SK-N-SH (cell line): Measurements from ENCODE around the gene PRR22. TPM values are rescaled to one million over a fixed set of nuclear protein-coding genes. Genes with fewer than 3 reads are reported as not detected.

ENCODE experiments used
- CTCF ChIA-PET: fragments of 300-600, 350-600 bp; formaldehyde crosslinking; extraction: SDS; loops from one replicate; lab custom pipeline; 2021; lab: Yijun Ruan, JAX
- POLR2A ChIA-PET: fragments of 350-600 bp; sonication (Branson Sonifier 250); formaldehyde crosslinking; extraction: SDS; loops from one replicate; lab custom pipeline; 2020; ENCODE audit warnings: antibody characterized with exemption, inconsistent platforms; lab: Yijun Ruan, JAX
- DNase-seq: peaks from one replicate; pipeline ENCODE4 v3.0.0; 2012
- H2AFZ ChIP-seq: fragments of 200-600 bp; sonication (generic); 2 replicates; pipeline ENCODE4 v1.8.1; 2016; ENCODE audit warnings: antibody characterized with exemption, mild to moderate bottlenecking, low read depth
- H3F3A ChIP-seq: fragments of 200-600 bp; sonication (generic); replicated peaks from 2 replicates; pipeline ENCODE3; 2016; ENCODE audit warnings: antibody characterized with exemption, mild to moderate bottlenecking; ENCODE audit not compliant: insufficient read depth
- H3K27ac ChIP-seq, 2 experiments: fragments of 200-500 bp in 1 of 2; fragments of 200-600 bp in 1 of 2; sonication (Bioruptor generic) in 1 of 2; sonication (generic), shearing (Covaris generic) in 1 of 2; 2 replicates each; pipeline versions ENCODE4 v1.5.1 to v1.6.1; 2014 to 2016; ENCODE audit warnings: low read depth in 2 of 2, inconsistent platforms in 1 of 2, low read length in 1 of 2, mild to moderate bottlenecking in 1 of 2, mixed read lengths in 1 of 2
- H3K27me3 ChIP-seq: fragments of 200-600 bp; sonication (generic), shearing (Covaris generic); 2 replicates; pipeline ENCODE4 v1.6.1; 2016; ENCODE audit warnings: mixed run types; ENCODE audit not compliant: insufficient read depth
- H3K36me3 ChIP-seq, 2 experiments: fragments of 200-500 bp in 1 of 2; fragments of 200-600 bp in 1 of 2; sonication (Bioruptor generic) in 1 of 2; sonication (generic) in 1 of 2; replicated peaks in 1 of 2; 2 replicates each; pipeline versions ENCODE3 to v1.5.1; 2014 to 2016; ENCODE audit warnings: low read length in 1 of 2, mild to moderate bottlenecking in 1 of 2; ENCODE audit not compliant: insufficient read depth in 2 of 2, control insufficient read depth in 1 of 2
- H3K4me1 ChIP-seq, 2 experiments: fragments of 200-500 bp in 1 of 2; fragments of 200-600 bp in 1 of 2; sonication (Bioruptor generic) in 1 of 2; sonication (generic), shearing (Covaris generic) in 1 of 2; 2 replicates each; pipeline versions ENCODE4 v1.5.1 to v1.6.1; 2014 to 2016; ENCODE audit warnings: low read depth in 1 of 2, low read length in 1 of 2, mixed run types in 1 of 2; ENCODE audit not compliant: insufficient read depth in 2 of 2, control insufficient read depth in 1 of 2
- H3K4me2 ChIP-seq: fragments of 200-600 bp; sonication (generic), shearing (Covaris generic); 2 replicates; pipeline ENCODE4 v1.6.1; 2017; ENCODE audit warnings: mixed run types
- H3K4me3 ChIP-seq, 2 experiments: fragments of 200-500 bp in 1 of 2; fragments of 200-600 bp in 1 of 2; sonication (Bioruptor generic) in 1 of 2; sonication (generic), shearing (Covaris generic) in 1 of 2; 2 replicates each; pipeline versions ENCODE4 v1.5.1 to v1.8.1; 2014 to 2016; ENCODE audit warnings: low read depth in 2 of 2, inconsistent platforms in 1 of 2, low read length in 1 of 2, mild to moderate bottlenecking in 1 of 2, mixed read lengths in 1 of 2, moderate library complexity in 1 of 2
- H3K79me2 ChIP-seq: fragments of 200-600 bp; sonication (generic); 2 replicates; pipeline ENCODE4 v1.8.1; 2017; ENCODE audit warnings: mild to moderate bottlenecking; ENCODE audit not compliant: insufficient read depth
- H3K9ac ChIP-seq: fragments of 200-600 bp; sonication (generic); 2 replicates; pipeline ENCODE4 v1.6.1; 2017; ENCODE audit warnings: mixed run types
- H3K9me2 ChIP-seq: fragments of 200-600 bp; sonication (generic); 2 replicates; pipeline ENCODE4 v1.6.1; 2017; ENCODE audit warnings: mixed run types
- H3K9me3 ChIP-seq: fragments of 200-600 bp; sonication (generic); 2 replicates; pipeline ENCODE4 v1.6.1; 2017; ENCODE audit warnings: mixed run types, mild to moderate bottlenecking, moderate library complexity
- H4K20me1 ChIP-seq: fragments of 200-600 bp; sonication (generic); 2 replicates; pipeline ENCODE4 v1.6.1; 2017; ENCODE audit warnings: mild to moderate bottlenecking, mixed run types; ENCODE audit not compliant: insufficient read depth
- EZH2phosphoT487 ChIP-seq: fragments of 200-600 bp; sonication (generic); IDR thresholded peaks from 2 replicates; pipeline ENCODE4 v1.6.1; 2017; ENCODE audit warnings: low read depth, mixed run types, mild to moderate bottlenecking, antibody characterized with exemption, moderate library complexity, borderline replicate concordance
- JUND ChIP-seq: IDR thresholded peaks from 2 replicates; pipeline ENCODE4 v1.4.0; 2012
- NRF1 ChIP-seq: IDR thresholded peaks from 2 replicates; pipeline ENCODE4 v1.6.1; 2012; ENCODE audit warnings: low read depth, mild to moderate bottlenecking, low read length
- RFX5 ChIP-seq: IDR thresholded peaks from 2 replicates; pipeline ENCODE4 v1.6.1; 2012; ENCODE audit warnings: mild to moderate bottlenecking, improper control_type of control experiment, low read length
- SIN3A ChIP-seq: IDR thresholded peaks from 2 replicates; pipeline ENCODE4 v1.6.1; 2012; ENCODE audit warnings: low read depth, mild to moderate bottlenecking, low read length, moderate library complexity, borderline replicate concordance
- SMC3 ChIP-seq: IDR thresholded peaks from 2 replicates; pipeline ENCODE4 v1.6.1; 2012; ENCODE audit warnings: low read depth, low read length, improper control_type of control experiment
- TEAD4 ChIP-seq: IDR thresholded peaks from 2 replicates; pipeline ENCODE4 v1.4.0; 2012; ENCODE audit warnings: mild to moderate bottlenecking, borderline replicate concordance; ENCODE audit not compliant: insufficient read depth
- YY1 ChIP-seq: IDR thresholded peaks from 2 replicates; pipeline ENCODE4 v1.4.0; 2012; ENCODE audit warnings: low read depth, mild to moderate bottlenecking
- WGBS: methylation state at CpG from one replicate; pipeline ENCODE4 v1.1.6; 2017; ENCODE audit warnings: low lambda C conversion rate; 5-methylcytosine and 5-hydroxymethylcytosine counted together
- polyA plus RNA-seq, 3 experiments: library from polyadenylated mRNA; depleted of rRNA; stranded (reverse); fragments of >200 nt; gene quantifications; 2 replicates each; pipeline ENCODE4 v1.2.3, GENCODE V29; 2012
- TF ChIP-seq, protein P1 (sequence below): fragments of 150-350 bp; IDR thresholded peaks from 2 replicates; pipeline ENCODE4 v1.6.1; 2017; ENCODE audit warnings: antibody characterized with exemption, low read length, low read depth, borderline replicate concordance
- TF ChIP-seq, protein P2 (sequence below): IDR thresholded peaks from 2 replicates; pipeline ENCODE4 v1.4.0; 2012; ENCODE audit warnings: low read depth
- TF ChIP-seq, protein P3 (sequence below): IDR thresholded peaks from 2 replicates; pipeline ENCODE4 v1.4.0; 2012; ENCODE audit warnings: low read depth, borderline replicate concordance
- TF ChIP-seq, protein P4 (sequence below): fragments of 200-600 bp; sonication (generic); IDR thresholded peaks from 2 replicates; pipeline ENCODE4 v1.6.1; 2017; ENCODE audit warnings: antibody characterized with exemption, mild to moderate bottlenecking, moderate library complexity

The PRR22 gene
- polyA plus RNA-seq, 1 of the 3 experiments (the other 2 are of a cell fraction) = 0.82 TPM

DNA sequence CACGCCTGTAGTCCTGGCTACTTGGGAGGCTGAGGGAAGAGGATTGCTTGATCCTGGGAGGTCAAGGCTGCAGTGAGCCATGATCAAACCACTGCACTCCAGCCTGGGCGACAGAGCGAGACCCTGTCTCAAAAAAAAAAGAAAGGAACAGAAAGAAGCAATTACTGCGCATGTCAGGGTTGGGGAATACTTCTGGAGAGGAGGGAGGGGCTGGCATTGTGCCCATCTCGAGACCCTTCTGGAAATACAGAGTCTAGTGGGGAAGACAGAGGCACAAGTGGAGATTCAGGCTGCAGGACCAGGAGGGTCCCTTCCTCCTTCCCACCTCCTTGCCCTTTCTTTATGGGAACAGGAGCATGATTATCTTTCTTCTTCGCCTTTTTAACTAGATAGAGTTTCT lies 30.8 kb downstream of the PRR22 start:
- no peaks in the 10 kb centered on the region for H3F3A ChIP-seq
- no peak overlapping the region for H3K9ac ChIP-seq
- H3K79me2 ChIP-seq = no peaks in the 10 kb centered on the region
- no peak overlapping the region for H3K4me2 ChIP-seq
- DNase-seq = no peak
- no peak for TF ChIP-seq NRF1
- TF ChIP-seq SMC3 = no peak
- no peak for TF ChIP-seq YY1
- TF ChIP-seq SIN3A = no peak
- TF ChIP-seq, protein P1, sequence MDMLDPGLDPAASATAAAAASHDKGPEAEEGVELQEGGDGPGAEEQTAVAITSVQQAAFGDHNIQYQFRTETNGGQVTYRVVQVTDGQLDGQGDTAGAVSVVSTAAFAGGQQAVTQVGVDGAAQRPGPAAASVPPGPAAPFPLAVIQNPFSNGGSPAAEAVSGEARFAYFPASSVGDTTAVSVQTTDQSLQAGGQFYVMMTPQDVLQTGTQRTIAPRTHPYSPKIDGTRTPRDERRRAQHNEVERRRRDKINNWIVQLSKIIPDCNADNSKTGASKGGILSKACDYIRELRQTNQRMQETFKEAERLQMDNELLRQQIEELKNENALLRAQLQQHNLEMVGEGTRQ = no peak
- TF ChIP-seq, protein P2, sequence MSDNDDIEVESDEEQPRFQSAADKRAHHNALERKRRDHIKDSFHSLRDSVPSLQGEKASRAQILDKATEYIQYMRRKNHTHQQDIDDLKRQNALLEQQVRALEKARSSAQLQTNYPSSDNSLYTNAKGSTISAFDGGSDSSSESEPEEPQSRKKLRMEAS = no peak
- no peak for TF ChIP-seq EZH2phosphoT487
- no peak for TF ChIP-seq JUND
- TF ChIP-seq RFX5 = no peak
- TF ChIP-seq, protein P3, sequence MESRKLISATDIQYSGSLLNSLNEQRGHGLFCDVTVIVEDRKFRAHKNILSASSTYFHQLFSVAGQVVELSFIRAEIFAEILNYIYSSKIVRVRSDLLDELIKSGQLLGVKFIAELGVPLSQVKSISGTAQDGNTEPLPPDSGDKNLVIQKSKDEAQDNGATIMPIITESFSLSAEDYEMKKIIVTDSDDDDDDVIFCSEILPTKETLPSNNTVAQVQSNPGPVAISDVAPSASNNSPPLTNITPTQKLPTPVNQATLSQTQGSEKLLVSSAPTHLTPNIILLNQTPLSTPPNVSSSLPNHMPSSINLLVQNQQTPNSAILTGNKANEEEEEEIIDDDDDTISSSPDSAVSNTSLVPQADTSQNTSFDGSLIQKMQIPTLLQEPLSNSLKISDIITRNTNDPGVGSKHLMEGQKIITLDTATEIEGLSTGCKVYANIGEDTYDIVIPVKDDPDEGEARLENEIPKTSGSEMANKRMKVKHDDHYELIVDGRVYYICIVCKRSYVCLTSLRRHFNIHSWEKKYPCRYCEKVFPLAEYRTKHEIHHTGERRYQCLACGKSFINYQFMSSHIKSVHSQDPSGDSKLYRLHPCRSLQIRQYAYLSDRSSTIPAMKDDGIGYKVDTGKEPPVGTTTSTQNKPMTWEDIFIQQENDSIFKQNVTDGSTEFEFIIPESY = no peak
- TF ChIP-seq, protein P4, sequence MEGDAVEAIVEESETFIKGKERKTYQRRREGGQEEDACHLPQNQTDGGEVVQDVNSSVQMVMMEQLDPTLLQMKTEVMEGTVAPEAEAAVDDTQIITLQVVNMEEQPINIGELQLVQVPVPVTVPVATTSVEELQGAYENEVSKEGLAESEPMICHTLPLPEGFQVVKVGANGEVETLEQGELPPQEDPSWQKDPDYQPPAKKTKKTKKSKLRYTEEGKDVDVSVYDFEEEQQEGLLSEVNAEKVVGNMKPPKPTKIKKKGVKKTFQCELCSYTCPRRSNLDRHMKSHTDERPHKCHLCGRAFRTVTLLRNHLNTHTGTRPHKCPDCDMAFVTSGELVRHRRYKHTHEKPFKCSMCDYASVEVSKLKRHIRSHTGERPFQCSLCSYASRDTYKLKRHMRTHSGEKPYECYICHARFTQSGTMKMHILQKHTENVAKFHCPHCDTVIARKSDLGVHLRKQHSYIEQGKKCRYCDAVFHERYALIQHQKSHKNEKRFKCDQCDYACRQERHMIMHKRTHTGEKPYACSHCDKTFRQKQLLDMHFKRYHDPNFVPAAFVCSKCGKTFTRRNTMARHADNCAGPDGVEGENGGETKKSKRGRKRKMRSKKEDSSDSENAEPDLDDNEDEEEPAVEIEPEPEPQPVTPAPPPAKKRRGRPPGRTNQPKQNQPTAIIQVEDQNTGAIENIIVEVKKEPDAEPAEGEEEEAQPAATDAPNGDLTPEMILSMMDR = no peak
- no peak for TF ChIP-seq TEAD4
- no peaks in the 10 kb centered on the region for H3K4me1 ChIP-seq
- H3K9me3 ChIP-seq = no peaks in the 10 kb centered on the region
- CTCF ChIA-PET = interaction anchor here (0.6 to 1.2 kb wide), 2 partner anchors 34 to 440 kb away, joined by 3 read pairs; partner anchors contain the start of genes CATSPERD and LONP1
- H3K27me3 ChIP-seq = no peaks in the 10 kb centered on the region; the same call in 1 of the 2 replicates
- no peaks in the 10 kb centered on the region for H3K9me2 ChIP-seq
- WGBS = 42% methylated on average over 6 of the region's 6 CpGs
- POLR2A ChIA-PET = no interaction called here
- H3K4me3 ChIP-seq = no peak overlapping the region
- no peak overlapping the region for H3K27ac ChIP-seq
- H3K36me3 ChIP-seq = no peaks in the 10 kb centered on the region
- H4K20me1 ChIP-seq = no peaks in the 10 kb centered on the region
- H2AFZ ChIP-seq = no peak overlapping the region

DNA sequence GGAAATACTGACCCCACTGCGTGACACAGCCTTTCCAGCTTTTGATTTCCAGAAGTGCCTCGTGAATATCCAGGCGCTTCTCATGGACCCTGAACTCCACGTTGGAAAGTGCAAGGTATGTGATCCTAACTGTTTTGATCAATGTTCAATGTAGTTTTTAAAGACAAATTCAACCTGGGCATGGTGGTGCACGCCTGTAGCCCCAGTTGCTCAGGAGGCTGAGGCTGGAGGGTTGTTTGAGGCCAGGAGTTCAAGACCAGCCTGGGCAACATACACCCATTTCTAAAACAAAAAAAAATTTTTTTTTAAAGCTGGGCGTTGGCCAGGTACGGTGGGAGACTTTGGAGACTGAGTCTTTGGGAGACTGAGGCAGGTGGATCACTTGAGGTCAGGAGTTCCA lies 32.8 kb downstream of the PRR22 start:
- 71% methylated on average over 7 of the region's 7 CpGs for whole genome bisulfite sequencing
- POLR2A ChIA-PET = no interaction called here

More for the DNA sequence above, 32.8 kb downstream of the PRR22 start:
- no peak overlapping the region for H3K27ac ChIP-seq
- no peak overlapping the region for H3K4me2 ChIP-seq
- no peaks in the 10 kb centered on the region for H3K36me3 ChIP-seq
- CTCF ChIA-PET = no interaction called here
- no peaks in the 10 kb centered on the region for H3K9me2 ChIP-seq
- H3K9ac ChIP-seq = no peak overlapping the region
- no peaks in the 10 kb centered on the region for H3K4me1 ChIP-seq
- no peaks in the 10 kb centered on the region for H4K20me1 ChIP-seq
- H3K4me3 ChIP-seq = no peak overlapping the region
- no peaks in the 10 kb centered on the region for H3K9me3 ChIP-seq
- no peak for TF ChIP-seq JUND
- no peak for DNase-seq
- H3K27me3 ChIP-seq = no peaks in the 10 kb centered on the region; the same call in 1 of the 2 replicates
- no peak overlapping the region for H2AFZ ChIP-seq
- H3K79me2 ChIP-seq = no peaks in the 10 kb centered on the region
- no peaks in the 10 kb centered on the region for H3F3A ChIP-seq
